Activated CD8-positive, alpha-beta memory T cell treated with anti-CD3 and anti-CD28 coated beads, Interleukin-2, amount 50 U/mL, for 24 hours (primary cell): ENCODE data around the gene PLAGL1.
A peak's percentile ranks its signal among the peaks of the same experiment; 100 is the strongest.
"Not testable (repeated sequence)": the region's sequence is repeated elsewhere in the genome, so short reads cannot be mapped to it uniquely, and the experiment has no call there.

Experiments
- DNase-seq: peaks from one replicate; pipeline ENCODE4 v3.0.0-alpha.2; 2020; ENCODE audit errors: extremely low read depth

Gene PLAGL1, protein sequence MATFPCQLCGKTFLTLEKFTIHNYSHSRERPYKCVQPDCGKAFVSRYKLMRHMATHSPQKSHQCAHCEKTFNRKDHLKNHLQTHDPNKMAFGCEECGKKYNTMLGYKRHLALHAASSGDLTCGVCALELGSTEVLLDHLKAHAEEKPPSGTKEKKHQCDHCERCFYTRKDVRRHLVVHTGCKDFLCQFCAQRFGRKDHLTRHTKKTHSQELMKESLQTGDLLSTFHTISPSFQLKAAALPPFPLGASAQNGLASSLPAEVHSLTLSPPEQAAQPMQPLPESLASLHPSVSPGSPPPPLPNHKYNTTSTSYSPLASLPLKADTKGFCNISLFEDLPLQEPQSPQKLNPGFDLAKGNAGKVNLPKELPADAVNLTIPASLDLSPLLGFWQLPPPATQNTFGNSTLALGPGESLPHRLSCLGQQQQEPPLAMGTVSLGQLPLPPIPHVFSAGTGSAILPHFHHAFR

GRCh38 chr6:144008120-144008811, at the start of gene PLAGL1:
TSS of gene PLAGL1 (minus strand) at chr6:144008259. CDS start at chr6:143948136, 60,123 bp downstream.
- no peak for DNase-seq

GRCh38 chr6:144055121-144055931, 47.3 kb upstream of the PLAGL1 start:
- no peak for DNase-seq

DNA sequence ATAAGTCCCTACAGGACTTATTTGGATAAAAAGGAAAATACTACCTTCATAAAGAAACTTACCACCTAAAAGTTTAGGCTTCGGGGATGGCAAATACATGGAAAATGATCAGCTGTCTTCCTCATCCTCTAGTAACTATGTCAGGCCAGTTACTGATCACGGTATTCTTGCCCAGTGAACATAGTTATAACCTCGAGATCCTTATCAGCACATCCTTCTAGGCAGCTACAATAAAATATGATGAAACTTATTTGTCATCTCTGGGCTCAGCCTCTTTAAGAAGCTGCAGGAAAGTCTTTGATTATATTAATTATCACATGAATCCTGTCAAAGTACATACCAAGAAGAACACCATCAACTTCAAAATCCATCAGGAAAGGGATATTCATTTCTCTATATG, 45.5 kb upstream of the PLAGL1 start:
- DNase-seq, result no peak

DNA sequence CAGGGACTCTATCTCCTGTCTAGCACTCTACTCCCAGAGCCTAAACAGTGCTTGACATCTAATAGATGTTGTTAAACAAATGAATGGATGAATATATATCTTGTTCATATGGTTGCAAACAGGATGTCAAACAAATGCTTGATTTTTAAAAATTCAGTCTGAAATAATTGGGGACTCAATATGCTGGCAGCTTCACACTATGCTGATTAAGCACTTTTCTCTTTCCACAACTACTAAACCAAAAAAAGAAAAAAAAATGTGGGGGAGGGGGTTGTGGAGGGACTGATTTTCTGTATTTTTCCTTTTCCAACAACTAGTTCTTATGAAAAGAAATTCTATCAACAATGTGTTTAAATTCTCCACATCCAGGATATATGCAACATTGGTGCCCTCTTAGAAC, 44.4 kb upstream of the PLAGL1 start:
- DNase-seq, result no peak

DNA sequence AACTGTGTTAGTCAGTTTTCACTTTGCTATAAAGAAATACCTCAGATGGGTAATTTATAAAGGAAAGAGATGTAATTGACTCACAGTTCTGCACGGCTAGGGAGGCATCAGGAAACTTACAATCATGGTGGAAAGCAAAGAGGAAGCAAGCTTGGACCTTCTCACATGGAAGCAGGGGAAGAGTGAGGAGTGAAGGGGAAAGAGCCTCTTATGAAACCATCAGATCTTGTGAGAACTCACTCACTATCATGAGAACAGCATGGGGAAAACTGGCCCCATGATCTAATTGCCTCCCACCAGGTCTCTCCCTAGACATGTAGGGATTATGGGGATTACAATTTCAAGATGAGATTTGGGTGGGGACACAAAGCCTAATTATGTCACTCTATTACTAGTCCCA, 41.3 kb upstream of the PLAGL1 start:
- no peak for DNase-seq

- no peak for DNase-seq
Observed at GRCh38 chr6:144047688-144048087, 39.6 kb upstream of the PLAGL1 start.

DNA sequence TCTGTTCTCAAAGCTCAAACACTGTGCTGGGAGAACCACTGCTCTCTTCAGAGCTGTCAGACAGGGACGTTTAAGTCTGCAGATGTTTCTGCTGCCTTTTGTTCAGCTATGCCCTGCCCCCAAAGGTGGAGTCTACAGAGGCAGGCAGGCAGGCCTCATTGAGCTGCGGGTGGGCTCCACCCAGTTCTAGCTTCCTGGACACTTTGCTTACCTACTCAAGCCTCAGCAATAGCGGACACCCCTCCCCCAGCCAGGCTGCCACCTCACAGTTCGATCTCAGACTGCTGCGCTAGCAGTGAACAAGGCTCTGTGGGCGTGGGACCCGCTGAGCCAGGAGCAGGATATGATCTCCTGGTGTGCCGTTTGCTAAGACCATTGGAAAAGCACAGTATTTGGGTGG, 38.6 kb upstream of the PLAGL1 start:
- DNase-seq, result not testable (repeated sequence)

- not testable (repeated sequence) for DNase-seq
Observed at GRCh38 chr6:144044989-144045388, 36.9 kb upstream of the PLAGL1 start.

DNA sequence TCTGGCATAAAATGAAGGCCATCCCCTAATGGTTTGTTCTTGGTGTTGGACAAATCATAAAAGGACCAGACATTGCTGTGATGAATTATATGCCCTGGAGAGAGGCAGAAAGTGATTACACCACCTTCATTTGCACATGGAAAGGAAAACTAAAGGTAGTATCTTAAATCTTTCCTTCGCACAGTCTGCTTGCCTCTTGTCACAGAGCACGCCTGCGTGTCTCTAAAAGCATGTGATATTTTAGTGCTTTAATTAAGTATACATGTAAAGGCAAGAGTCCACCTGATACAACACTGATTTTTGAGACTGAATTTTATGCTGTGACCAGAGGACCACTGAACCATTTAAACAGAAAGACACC, 28.8 kb upstream of the PLAGL1 start:
- DNase-seq, result no peak

GRCh38 chr6:144036064-144036834, 28.2 kb upstream of the PLAGL1 start:
- DNase-seq, result no peak

GRCh38 chr6:144035416-144035815, 27.4 kb upstream of the PLAGL1 start:
- no peak for DNase-seq

DNA sequence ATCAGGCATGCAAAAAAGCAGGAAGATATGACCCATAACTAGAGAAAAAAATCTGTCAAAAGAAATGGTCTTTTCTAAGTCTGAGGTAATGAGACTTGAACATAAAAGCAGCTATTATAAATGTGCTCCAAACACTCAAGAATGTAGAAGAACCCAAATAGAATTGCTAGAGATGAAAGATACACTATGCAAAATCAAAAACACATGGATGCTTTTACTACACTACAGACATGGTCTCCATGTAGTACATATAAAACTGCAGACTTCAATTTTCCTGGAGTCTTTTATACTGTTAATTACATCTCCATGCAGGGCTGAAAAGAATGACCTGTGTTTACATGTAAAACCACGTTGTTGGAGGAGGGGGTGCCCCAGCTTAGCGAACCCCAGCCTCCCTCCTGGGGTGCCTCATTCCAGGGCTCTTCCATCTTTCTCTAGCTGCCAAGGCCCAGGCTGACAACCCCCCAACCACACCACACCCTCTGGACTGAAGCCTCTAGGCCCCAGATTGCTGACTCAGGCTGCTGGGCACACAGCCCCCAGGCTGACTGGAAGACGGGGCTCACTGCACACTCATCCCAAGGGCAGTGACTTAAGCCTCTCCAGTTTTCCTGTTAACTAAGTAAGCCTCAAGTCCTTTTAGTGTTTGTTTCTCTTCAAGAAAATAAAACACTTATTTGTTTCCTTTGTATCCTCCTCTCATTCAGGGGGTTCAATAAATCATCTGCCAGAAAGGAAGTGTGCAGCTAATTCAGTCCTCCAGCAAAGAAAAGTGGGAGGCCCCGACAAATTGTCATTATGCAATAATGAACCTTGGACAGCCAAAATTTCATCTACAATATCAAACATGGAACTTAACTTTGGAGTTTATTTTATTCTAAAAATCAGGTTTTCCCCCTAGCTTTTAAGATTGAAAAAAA, 26.0 kb upstream of the PLAGL1 start:
- no peak for DNase-seq

GRCh38 chr6:144029452-144029851, 21.4 kb upstream of the PLAGL1 start:
- no peak for DNase-seq

DNA sequence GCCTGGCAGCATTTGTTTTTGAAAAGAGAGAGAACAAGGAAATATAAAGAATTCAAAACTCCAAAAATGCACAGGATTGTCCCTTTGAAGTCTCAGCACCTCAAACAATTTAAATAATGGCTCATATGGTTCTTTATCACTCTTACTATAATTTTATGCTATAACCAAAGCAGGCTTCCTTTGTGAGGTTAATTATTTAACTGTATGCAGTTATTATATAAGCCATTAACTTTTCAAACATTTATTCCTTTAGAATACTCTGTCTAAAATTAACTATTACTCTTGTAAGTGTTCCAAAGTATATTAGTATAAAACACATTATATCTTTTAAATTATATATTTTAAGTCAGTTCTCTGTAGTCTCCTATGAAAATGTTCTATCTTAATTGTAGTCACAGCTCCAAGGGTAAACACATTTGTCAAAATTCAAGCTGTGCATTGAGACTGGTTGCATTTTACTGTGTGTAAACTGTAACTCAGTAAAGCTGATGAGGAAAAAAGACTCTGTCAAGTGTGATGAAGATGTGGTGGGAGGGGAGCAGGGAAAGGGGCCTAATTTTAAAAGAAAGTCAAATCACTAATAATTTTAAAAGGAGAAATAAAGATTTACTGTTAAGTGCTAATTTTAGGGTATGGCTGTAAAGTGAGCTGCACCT, 20.0 kb upstream of the PLAGL1 start:
- no peak for DNase-seq

DNA sequence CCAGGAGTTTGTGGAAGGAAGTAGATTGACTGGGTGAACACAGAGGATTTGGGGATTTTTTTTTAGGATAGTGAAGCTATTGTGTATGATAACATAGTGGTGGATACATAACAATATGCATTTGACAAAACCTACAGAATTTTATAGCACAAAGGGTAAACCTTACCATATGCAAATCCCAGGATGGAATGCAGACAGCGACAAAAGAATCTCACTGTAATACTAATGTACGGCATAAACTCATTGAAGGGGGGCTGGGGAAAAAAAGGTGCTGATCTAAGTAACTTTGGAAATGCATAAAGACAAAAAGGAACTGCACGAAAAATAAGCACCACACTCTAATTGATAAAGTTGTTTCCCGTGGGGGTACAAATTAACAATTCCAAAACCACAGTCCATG, 15.2 kb upstream of the PLAGL1 start:
- no peak for DNase-seq

GRCh38 chr6:144019929-144020328, 11.9 kb upstream of the PLAGL1 start:
- no peak for DNase-seq

- DNase-seq, result no peak
Observed at GRCh38 chr6:144017166-144018094, 9.4 kb upstream of the PLAGL1 start.

GRCh38 chr6:144013486-144013909, 5.4 kb upstream of the PLAGL1 start:
- DNase-seq, result peak; percentile 21

- DNase-seq, result no peak
Observed at GRCh38 chr6:144012534-144012933, 4.5 kb upstream of the PLAGL1 start.
